Stimulated activated CD4-positive, alpha-beta T cell treated with anti-CD3 and anti-CD28 coated beads, Interleukin-4, amount 100 ng/mL, for 4 hours (primary cell): ENCODE data around the gene SORCS2.

Experiments used
- DNase-seq, 2 experiments: peaks; one replicate each; pipeline ENCODE4 v3.0.0-alpha.2; 2020

SORCS2 gene

DNA sequence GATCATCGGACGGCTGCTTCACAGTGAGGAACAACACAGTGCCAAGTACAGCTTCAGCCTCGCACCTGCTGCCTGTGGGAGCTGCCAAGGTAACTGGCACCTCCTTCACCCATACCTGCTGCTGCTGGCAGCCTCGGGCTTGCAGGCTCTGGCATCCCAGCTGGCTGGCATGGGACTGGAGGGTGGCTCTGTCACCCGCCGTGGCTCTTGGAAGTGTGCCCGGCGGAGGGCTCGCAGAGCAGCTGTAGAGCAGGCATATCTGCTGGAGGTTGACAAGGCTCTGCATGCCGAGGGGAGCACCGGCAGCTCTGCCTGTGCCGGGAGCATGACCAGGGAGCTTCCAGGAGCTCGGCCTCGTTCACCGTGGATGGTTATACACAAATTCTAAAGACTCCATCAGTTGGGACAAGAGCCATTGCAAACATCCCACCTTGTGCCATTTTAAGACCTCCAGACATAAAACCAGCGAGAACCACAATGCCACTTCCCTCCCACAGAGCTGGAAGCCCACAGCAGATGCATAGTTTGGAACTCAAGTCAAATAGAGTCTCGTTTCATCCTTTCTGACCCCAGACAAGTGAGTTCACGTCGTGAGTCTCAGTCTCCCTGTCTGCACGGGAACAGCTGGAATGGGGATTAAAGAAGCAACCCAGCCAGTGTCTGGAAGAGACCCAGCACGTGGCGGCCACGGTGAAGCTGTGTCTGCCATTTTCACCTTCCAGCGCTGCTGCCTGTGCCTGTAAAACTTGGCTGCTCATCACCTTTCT lies 326.7 kb downstream of the SORCS2 start:
- DNase-seq, result no peak

DNA sequence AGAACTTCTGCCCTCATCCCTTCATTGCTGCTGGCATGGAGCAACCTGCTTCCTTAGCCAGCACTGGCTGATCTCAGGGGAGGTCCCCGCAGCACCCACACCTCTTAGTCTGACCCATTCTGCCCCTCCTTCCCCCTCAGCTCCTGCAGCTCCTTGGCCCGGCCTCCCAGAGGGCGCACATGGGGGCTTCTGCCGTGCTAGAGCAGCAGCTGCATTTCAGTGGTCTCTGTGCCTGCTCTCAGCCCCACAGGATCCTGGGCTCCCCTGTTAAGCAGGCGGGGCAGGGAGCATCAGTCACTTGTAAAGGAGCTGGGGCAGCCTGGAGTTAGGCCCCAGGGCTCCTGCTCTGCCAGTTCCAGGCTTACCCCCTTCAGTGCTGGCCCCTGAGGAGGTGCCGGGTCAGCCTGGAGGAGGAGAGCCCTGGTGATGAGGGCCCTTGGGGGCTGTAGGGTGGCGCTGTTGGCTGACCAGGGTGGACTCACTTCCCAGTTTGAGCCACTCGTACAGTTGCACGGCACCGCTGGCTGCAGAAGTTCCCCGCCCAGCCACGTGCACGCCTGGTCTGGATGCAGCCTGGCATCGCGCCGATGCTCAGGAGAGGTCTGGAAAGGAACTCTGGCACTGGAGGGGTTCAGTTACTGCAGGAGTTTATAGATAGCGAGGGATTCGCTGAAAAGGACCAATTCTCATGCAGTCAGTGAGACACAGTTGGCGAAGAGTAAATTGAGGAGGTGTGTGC lies 327.5 kb downstream of the SORCS2 start:
- DNase-seq, result no peak

DNA sequence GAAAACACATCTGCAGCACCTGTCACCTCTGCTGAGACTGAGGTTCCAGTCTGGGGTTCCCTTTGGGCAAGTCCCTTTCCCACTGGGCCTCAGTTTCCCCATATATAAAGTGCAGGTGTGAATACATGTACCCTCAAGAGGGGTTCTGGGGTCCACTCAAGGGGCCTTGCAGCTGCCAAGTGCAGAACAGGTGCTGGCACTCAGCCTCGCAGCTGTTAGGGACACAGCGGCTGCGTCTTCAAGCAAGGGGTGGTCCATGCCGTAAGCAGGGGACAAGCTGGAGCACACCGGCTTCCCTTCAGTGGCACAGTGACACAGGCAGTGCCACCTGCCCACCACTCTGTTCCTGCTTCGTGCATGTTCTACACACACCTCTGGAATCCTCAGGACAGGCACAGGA lies 329.3 kb downstream of the SORCS2 start:
- no peak for DNase-seq

DNA sequence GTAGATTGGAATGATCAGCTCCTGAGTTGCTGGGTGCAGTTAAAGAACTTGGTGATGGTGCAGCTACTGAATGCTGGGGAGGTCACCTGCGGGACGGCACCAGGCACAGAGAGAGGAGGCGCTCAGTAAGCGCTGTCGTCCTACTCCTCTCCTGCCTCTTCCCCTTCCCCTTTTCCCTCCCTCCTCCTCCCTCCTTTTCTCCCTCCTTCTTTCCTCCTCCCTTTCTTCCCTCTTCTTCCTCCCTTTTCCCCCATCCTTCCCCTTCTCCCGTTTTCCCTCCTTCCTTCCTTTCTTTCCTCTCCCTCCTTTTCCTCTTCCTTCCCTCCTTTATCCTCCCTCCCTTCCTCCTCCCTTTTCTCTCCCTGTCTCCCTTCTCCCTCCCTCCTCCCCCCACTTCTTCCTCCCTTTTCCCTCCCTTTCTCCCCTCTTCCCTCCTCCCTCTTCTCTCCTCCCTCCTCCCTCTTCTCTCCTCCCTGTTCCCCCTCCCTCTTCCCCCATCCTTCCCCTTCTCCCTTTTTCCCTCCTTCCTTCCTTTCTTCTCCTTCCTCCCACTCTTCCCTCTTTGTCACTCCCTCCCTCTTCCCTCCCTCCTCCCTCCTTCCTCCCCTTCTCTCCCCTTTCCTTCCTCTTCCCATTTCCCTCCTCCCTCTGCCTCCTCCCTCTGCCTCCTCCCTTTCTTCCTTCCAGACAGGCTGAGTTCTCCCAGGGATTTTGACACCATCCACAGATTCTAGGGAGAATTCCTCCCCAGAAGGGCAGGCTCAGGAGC lies 330.3 kb downstream of the SORCS2 start:
- no peak for DNase-seq

DNA sequence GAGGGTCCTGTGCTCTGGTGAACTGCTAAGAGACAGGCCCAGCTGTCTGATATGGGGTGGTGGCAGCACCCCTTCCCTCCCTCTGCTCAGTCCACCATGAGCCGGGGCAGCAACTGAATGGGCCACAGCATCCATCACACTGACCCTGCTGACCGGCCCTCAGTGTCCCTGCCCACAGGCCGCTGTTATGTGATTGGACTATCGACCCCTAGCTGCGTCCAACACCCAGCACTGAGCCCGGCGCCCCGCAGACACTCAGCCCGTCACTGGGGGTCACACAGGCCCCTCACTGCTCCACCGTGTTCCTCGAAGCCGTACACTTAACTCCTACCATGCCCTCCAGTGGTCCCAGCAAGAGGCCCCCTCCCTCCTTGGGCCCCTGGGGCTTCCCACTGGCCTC lies 331.2 kb downstream of the SORCS2 start:
- DNase-seq, result no peak

DNA sequence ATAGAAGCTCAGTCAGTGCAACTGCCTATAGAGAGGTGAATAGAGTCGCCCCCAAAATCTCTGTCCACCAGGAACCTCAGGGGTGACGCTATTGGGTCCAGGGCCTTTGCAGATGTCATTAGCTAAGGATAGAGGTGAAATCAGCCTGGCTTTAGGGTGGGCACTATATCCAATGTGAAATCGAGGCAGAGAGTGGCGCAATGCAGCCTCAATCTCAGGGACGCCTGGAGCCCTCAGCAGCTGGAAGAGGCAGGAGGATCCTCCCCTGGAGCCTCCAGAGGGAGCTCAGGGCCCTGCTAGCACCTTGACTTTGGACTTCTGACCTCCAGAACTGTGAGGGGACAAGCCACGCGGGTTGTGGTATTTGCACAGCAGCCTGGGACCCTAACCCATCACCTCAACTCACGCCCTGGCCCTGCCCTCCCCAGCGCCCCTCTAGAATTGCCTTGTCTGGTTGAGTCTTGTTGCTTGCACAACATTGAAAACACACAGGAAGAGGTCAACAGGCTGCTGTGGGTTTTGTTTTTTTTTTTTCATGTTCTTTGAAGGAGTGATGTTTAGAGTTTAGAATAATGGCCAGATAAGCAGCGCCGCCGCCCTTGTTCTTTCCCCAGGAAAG lies 331.8 kb downstream of the SORCS2 start:
- no peak for DNase-seq

DNA sequence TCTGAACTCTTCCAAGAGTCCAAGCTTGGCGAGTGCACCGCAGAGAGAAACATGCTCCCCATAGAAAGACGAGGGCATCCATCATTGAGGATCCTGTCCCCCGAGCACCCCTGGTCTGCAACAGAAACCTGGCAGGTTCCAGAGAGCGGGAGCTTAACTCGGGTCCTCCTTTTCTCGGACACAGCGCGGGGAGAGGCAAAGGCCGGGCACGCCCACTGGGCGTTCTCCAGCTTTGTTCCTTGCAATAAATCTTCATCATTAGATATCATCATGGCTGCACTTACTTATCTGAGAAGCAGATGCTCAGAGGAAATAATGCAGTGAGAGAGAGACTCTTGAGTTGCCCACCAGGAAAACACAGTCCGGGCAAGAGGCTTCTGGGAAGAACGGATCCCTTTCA lies 332.5 kb downstream of the SORCS2 start:
- no peak for DNase-seq

DNA sequence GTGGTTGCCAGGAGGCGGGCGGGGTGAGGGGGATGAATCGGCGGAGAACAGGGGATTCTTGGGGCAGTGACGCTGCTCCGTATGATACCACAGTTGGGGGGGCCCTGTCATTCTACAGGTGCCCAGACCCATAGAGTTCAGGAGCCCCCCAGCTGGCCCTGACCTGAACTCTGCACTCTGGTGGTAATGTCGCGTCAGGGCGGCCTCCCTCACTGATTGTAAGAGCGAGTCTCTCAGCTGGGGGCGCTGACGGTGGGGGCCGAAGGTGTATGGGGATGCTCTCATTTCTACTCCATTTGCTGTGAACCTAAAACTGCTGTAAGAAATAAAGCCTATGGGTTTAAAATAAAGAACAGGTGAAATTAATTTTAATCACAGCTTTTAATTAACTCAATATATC lies 334.2 kb downstream of the SORCS2 start:
- no peak for DNase-seq

DNA sequence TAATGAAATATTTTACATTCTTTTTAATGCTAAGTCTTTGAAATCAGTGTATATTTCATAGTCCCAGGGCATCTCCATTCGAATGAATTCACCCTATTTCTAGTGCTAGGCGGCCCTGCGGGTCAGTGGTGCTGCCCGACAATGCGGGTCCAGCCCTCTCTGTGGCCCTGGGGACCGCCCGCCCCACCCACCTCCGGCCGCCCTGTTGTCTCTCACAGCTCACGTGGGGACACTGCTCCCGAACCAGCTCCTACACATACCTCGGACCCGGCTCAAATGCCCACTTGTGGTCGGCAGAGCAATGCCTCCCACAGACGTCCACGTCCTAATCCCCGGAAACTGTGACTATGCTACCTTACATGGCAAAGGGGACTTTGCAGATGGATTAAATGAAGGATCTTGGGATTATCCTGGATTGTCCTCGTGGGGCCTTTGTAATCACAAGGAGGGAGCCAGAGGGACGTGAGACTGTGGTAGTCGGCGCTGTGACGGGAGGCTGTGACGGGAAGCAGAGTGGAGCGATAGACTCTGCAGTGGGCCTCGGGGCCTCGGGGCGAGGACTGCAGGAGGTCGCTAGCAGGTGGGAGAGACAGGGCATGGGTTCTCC lies 334.7 kb downstream of the SORCS2 start:
- no peak for DNase-seq

DNA sequence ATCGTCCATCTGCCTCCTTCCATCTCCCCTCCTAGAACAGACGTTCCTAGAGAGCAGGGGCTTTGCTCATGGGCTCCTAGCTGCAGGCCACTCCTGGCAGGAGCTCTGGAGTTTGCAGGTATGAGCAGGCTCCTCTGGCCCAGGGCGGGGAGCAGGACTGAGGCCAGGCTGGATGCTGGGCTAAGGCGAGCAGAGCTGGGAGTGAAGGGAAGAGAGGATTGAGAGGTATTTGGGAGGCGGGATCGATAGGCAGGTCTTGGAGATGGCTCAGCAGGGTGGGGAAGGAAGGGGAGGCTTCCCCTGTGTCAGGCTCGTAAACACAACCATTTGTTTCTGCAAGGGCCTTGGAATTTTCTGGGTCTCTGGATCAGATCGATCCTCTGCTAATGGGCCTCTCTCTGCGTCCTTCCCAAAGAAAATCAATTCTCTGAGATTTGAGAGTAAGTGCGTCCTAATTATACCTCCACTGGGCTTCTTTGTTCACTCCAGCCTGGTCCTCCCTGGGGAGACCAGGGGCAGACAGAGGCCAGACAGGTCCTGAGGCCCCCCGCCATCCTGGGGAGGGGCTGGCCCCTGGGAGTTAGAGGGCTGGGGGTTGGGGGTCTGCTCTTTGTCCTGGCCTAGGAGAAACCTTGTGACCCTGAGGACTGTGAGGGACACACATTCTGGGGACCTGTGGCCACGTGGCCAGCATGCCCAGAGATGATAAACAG lies 337.2 kb downstream of the SORCS2 start:
- no peak for DNase-seq

DNA sequence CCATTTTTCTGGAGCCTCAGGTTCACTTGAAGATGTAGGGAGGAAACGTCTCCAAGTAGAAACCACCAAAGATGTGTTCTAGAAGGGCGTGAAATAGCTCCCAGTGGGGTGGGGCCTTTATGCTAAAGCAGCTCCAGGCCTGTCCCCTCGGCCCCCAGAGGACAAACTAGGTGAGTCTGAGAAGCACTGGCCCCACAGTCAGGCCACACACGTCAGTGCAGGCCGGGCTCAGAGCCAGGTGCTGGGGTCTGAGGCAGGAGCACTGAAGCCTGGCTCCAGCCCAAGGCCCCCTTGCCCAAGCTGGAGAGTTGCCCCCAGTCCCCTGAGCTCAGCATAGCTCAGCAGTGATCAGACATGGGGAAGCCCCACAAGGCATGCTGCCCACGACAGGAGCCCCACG lies 337.7 kb downstream of the SORCS2 start:
- no peak for DNase-seq

DNA sequence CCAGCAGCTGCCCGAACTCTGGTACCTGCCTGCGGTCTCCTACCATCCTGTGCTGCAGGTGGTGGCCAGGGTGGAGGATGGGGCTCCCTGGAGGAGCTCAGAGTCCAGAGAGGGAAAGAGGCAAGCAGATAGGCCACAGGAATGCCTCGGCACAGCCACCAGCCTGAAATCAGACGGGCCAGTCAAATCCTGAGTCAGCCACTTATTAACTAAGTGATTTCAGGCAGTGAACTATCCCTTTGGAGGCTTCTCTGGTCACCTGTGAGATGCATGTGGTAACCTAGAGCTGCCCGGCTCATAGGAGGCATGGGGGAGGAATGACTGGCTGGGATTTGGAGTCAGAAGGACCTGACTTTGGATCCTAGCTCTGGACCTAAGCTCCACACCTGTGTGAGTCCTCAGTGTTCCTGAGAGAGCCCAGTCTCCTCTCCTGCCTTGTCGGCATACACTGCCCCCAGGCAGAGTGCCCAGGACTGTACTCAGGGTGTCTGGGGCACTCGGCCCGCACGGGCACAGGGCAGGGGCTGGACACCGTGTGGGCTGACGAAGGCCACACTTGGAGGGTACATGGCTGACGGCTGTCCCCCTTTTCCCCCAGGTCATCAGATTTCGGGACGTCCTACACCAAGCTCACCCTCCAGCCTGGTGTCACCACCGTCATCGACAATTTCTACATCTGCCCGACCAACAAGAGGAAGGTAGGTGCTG lies 338.7 kb downstream of the SORCS2 start:
- no peak for DNase-seq

DNA sequence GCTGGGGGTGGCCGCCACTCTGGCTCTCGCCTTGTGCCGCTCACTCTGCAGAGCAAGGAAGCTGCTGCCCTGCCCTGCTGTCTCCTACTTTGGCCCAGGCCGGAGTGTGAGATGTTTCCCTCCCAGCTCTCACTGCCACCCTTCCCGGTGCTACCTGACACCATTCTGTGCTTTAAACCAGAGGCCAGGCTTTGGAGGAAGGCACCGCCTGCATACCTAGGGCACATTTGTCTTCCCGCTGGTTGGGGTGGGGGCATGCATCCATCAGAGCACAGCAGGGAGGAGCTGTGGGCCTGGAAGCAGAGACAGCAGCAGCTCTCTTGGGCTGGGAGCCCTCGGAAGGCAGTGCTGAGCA lies 339.3 kb downstream of the SORCS2 start:
- DNase-seq, result no peak

DNA sequence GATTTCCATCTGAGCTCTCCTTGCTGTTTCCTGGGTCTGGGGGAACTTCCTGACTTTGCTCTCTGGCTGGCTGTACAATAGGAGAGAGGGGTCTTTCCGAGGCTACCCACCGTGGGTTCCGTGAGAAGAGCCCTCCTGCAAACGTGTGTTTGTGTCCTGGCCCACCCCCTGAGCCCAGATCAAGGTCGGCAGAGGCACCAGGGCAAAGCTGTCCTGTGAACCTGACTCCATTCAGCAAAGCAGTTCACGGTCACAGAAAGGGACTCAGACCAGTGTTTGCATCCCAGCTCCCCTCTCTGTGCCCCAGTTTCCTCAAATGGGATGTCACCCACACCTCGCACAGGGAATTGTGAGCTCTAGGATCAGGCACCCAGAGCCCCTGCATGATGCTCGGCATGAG lies 339.7 kb downstream of the SORCS2 start:
- no peak for DNase-seq

DNA sequence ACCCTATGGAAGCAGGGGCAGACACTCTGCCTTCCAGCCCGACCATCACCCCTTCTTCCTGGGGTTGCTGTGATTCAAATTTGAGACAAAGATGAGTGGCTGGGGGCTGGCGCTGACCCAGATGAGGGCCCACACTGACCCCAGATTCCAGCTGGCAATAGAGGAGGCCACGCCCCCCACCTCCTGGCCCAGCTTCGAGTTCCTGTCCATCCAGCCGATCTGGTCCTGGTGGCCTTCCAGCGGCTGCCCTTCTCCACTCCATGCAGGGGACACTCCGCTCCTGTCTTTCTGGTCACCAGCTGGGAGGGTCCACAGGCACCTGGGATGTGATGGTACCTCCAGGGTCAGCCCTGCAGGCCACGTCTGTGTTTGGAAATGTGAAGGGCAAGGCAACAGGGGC lies 340.9 kb downstream of the SORCS2 start:
- no peak for DNase-seq

DNA sequence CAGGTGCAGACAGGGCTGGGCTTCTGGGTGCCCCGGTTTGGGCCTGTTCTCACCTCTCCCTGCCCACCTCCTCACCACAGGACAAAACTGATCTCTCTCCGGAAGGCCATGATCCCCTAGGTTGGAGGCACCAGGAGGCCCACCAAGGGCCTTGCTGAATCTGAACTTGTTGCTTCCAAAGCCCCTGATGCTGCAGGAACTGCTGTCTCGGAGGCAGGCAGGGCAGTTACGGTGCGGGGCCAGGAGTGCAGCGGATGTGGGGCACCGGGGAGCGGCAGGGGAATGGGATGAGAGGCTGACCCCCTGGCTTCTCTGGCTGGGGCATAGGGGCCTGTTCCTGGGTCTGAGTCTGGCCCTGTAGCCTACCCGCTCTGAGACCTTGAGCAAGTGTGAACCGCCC lies 342.8 kb downstream of the SORCS2 start:
- DNase-seq, result no peak

DNA sequence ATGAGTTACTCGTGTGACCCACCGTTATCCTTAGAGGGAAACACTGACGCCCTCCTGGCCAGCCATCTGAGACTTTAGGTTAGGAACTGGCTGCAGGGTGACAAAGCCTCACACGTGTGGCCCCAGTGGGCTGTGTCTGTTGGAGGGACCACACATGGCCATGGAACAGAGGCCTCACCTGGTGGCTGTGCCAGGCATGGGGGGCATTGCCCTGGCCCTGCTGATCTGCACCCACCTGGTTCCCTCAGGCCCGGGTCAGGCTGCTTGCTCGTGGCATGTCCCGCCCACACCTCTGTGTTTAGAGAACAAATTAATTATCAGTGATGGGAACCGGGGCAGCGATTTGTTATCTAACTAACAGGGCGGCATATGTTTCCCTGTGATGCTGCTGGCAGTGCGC lies 343.3 kb downstream of the SORCS2 start:
- no peak for DNase-seq

DNA sequence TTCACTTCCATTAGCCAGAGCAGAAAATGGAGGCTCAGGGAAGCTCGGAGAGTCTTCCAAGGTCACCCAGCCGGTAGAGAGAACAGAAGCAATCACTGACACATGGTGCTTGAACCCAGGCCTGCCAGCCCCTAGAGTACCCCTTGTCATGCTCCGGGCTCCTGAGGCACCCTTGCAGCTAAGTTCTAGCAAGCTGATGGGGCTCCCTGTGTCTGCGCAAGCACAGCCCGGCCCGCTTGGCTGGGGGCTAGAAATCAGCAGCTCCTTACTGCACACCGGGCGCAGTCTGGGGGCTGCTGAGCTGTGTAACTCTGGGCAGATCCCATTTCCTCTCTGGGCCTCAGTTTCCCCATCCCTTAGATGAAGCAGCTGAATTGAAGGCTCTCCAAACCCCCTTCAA lies 344.5 kb downstream of the SORCS2 start:
- DNase-seq, result no peak

DNA sequence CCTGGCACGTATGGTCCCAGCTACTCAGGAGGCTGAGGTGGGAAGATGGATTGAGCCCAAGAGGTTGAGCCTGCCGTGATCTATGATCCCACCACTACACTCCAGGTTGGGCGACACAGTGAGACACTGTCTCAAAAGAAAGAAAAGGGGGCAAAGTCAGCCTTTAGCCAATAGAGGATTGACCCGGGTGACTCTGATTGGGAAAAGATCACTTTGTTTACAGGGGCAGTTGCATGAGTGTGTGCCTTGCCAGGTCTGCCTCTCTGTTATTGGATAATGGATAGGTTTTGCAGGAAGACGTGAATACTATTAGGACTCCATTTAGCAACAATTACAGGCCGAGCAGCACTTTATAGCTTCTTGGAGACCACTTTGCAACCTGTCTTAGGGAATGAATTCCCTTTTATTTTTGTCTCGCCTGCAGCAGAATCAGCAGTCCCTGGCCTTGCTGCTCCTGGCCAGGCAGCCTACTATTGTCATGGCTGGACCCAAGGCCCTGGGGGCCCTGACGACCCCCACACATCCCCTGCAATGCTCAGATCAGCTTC lies 345.6 kb downstream of the SORCS2 start:
- no peak for DNase-seq

DNA sequence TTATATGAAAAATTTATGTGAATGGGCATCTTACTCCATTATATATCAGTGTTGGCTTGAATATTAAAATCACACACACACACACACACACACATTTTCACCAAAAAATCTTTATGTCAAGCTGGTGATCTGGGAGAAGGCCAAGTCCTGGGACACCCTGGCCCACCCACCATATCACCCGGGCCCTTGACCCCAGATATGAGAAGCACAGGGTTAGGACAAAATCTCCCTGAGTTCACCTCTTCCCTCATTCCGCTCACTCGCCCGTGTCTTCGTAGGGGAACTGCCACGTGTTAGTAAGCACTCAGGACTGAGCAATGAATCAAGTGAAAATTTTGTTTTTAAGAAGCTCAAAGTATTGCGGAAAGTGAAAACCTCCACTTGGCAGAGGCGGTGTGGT lies 346.2 kb downstream of the SORCS2 start:
- DNase-seq, result no peak

DNA sequence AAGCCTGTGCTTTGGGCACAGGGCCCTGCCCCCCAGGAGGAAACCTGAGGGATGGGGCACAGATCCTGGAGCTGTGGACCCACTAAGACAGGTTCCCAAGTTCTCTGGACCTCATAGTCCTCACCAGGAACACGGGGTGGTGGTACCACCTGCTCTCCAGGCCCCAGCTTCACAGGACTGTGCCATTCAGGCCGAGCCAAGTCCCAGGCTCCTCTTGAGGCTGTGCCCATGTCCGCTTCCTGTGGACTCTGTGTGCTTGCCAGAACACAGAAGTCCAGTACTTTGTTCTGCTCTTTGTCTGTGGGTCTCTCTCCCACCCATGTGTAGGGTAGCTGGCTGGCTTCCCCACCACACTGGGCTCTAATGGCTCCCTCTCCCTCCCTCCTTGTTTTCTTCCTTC lies 346.8 kb downstream of the SORCS2 start:
- no peak for DNase-seq
